Brain microvascular endothelial cell (primary cell): Measurements from ENCODE around the gene KRTAP10-2.
"Not testable (repeated sequence)": the region's sequence is repeated elsewhere in the genome, so short reads cannot be mapped to it uniquely, and the experiment has no call there.

ENCODE experiments used
- DNase-seq: peaks from one replicate; pipeline ENCODE4 v3.0.0-alpha.2; 2020
- H3K27ac ChIP-seq: fragments of 250-450 bp; sonication (Bioruptor Pico); 2 replicates; pipeline ENCODE4 v1.5.1; 2020; ENCODE audit warnings: mild to moderate bottlenecking, moderate library complexity
- H3K27me3 ChIP-seq: fragments of 250-450 bp; sonication (Bioruptor Pico); replicated peaks from 2 replicates; pipeline ENCODE4 v1.5.1; 2020; ENCODE audit warnings: mild to moderate bottlenecking
- H3K36me3 ChIP-seq: fragments of 250-450 bp; sonication (Bioruptor Pico); replicated peaks from 2 replicates; pipeline ENCODE4 v1.5.1; 2020; ENCODE audit warnings: mild to moderate bottlenecking
- H3K4me3 ChIP-seq: 2 replicates; pipeline ENCODE4 v1.5.1; 2011; ENCODE audit warnings: low read depth, mild to moderate bottlenecking, control low read depth, low read length, moderate library complexity
- in situ Hi-C: cut with HindIII; loops from 2 replicates; pipeline ENCODE4 v1.10.0; 2017; ENCODE audit warnings: low sequenced_read_pairs, low pct_ligation_motif_present
- TF ChIP-seq, protein P1 (sequence below): IDR thresholded peaks from 2 replicates; pipeline ENCODE4 v1.5.1; 2011; ENCODE audit warnings: low read depth, mild to moderate bottlenecking, moderate library complexity, low read length, control low read depth, inconsistent platforms; ENCODE audit errors: missing control alignments

The KRTAP10-2 gene

DNA sequence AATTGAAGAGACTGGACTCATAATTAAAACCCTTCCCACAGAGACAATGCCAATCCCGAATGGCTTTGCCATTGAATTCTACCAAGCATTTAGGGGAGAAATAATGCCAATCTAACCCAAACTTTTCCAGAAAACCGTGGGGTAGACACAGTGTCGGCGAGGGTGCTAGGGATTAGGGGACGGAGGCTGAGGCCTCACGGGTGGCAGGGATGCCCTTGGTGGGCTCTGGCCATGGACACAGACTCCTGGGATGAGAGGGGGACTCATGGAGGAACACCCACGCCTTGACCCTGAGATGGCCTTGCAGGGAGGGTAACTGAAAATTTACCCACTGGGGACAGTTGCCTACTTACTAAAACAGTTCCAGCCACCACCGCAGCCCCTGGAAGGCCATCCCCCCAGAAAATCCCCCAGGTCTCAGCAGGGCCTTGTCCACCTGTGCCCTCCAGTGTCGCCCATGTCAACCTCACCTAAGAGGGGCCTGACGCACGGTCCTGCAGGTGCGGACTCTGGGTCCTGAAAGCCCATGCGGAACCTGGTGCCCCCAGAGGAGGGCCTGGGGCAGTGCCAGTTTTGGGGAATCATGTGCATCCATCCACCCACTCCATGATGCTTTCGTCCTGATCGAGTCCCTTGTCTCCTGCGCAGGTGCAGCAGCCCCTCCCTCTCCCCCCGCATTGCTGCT is 27.2 kb upstream of the KRTAP10-2 start:
- no peaks in the 10 kb centered on the region for H3K27me3 ChIP-seq
- no peak for DNase-seq
- H3K36me3 ChIP-seq, result no peaks in the 10 kb centered on the region
- TF ChIP-seq, protein P1, sequence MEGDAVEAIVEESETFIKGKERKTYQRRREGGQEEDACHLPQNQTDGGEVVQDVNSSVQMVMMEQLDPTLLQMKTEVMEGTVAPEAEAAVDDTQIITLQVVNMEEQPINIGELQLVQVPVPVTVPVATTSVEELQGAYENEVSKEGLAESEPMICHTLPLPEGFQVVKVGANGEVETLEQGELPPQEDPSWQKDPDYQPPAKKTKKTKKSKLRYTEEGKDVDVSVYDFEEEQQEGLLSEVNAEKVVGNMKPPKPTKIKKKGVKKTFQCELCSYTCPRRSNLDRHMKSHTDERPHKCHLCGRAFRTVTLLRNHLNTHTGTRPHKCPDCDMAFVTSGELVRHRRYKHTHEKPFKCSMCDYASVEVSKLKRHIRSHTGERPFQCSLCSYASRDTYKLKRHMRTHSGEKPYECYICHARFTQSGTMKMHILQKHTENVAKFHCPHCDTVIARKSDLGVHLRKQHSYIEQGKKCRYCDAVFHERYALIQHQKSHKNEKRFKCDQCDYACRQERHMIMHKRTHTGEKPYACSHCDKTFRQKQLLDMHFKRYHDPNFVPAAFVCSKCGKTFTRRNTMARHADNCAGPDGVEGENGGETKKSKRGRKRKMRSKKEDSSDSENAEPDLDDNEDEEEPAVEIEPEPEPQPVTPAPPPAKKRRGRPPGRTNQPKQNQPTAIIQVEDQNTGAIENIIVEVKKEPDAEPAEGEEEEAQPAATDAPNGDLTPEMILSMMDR, result no peak
- H3K4me3 ChIP-seq, result no peak overlapping the region
- no peak overlapping the region for H3K27ac ChIP-seq
- in situ Hi-C loops, result no loop called here

DNA sequence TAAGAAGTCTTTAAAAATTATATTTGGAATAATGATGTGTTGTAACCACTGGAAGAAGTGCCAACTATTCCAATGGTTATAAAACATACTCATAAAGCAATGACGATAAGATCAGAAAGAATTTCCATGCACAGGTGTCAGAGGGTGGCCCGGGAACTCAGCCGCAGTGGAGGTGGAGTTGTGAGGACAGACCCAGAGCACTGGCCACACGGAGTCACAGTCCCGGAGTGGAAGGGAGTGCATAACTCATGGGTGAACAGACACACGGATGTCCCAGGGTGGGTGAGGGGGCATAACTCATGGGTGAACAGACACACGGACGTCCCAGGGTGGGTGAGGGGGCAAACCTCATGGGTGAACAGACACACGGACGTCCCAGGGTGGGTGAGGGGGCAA is 24.7 kb upstream of the KRTAP10-2 start:
- no peak overlapping the region for H3K27ac ChIP-seq
- no peak for DNase-seq
- H3K4me3 ChIP-seq, result no peak overlapping the region
- TF ChIP-seq, protein P1, result no peak
- H3K27me3 ChIP-seq, result no peaks in the 10 kb centered on the region
- H3K36me3 ChIP-seq, result no peaks in the 10 kb centered on the region
- in situ Hi-C loops, result no loop called here

DNA sequence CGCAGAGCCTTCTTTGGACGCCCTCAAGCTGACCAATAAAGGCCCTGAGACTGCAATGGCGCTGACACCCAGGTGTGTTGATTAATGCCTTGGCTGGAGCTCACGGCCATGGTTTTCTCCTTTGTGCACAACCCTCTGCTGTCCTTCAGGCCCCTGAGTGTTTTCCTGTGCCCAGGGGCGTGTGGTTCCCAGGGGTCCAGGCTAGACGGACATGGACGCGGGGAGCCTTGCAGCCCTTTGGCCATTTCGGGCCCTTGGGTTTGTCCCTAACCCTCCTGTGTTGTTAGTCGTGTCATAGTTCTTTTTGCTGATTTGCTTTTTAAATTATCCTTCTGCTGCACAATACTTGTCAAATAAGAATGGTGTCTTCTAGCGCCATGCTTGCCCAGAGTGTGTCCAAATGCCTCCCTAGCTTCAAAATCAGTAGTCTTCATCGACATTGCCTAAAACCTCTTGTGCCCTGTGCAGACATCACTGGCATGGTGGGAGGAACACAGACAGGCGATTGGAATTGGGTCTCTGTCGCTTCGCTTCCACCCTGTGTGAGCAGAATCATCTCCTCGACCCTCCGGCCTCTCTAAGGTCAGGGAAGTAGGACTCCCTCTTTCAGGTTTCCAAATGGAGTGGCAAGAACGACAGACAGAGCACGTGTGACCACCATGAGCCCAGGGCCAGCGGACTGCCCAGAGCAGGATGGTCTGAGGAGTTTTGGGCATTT is 24.2 kb upstream of the KRTAP10-2 start:
- TF ChIP-seq, protein P1, result no peak
- DNase-seq, result no peak
- Histone ChIP-seq H3K27me3 (no peaks in the 10 kb centered on the region), H3K36me3 (no peaks in the 10 kb centered on the region), H3K27ac (no peak overlapping the region), H3K4me3 (no peak overlapping the region)
- in situ Hi-C loops, result no loop called here

DNA sequence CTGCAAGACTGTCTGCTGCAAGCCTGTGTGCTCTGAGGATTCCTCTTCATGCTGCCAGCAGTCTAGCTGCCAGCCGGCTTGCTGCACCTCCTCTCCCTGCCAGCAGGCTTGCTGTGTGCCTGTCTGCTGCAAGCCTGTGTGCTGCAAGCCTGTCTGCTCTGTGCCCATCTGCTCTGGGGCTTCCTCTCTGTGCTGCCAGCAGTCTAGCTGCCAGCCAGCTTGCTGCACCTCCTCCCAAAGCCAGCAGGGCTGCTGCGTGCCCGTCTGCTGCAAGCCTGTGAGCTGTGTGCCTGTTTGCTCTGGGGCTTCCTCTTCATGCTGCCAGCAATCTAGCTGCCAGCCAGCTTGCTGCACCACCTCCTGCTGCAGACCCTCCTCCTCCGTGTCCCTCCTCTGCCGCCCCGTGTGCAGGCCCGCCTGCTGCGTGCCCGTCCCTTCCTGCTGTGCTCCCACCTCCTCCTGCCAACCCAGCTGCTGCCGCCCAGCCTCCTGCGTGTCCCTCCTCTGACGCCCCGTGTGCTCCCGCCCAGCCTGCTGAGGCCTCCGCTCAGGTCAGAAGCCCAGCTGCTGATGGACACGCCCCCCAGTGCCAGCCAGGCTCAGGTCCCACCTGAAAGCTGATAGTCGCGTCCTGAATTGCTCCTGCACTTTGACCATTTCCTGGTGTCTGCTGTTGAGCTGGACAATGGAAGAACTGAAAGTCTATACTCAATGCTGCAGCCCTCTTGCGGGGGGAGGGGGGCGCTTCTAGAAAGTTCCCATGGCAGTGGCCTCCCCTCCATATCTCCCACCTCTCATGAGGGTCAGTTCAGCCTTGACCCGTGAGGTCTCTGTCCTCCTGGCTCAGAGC is 23.4 kb upstream of the KRTAP10-2 start:
- in situ Hi-C loops, result no loop called here
- TF ChIP-seq, protein P1, result no peak
- H3K4me3 ChIP-seq, result no peak overlapping the region
- DNase-seq, result no peak
- no peak overlapping the region for H3K27ac ChIP-seq
- no peaks in the 10 kb centered on the region for H3K36me3 ChIP-seq
- H3K27me3 ChIP-seq, result no peaks in the 10 kb centered on the region

DNA sequence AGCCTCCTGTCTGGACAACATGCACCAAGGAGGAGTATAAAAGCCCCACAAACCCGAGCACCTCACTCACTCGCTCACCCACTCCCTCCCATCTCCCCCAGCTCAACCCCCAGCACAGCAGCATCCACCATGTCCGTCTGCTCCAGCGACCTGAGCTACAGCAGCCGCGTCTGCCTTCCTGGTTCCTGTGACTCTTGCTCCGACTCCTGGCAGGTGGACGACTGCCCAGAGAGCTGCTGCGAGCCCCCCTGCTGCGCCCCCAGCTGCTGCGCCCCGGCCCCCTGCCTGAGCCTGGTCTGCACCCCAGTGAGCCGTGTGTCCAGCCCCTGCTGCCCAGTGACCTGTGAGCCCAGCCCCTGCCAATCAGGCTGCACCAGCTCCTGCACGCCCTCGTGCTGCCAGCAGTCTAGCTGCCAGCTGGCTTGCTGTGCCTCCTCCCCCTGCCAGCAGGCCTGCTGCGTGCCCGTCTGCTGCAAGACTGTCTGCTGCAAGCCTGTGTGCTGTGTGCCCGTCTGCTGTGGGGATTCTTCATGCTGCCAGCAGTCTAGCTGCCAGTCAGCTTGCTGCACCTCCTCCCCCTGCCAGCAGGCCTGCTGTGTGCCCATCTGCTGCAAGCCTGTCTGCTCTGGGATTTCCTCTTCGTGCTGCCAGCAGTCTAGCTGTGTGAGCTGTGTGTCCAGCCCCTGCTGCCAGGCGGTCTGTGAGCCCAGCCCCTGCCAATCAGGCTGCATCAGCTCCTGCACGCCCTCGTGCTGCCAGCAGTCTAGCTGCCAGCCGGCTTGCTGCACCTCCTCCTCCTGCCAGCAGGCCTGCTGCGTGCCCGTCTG is 22.5 kb upstream of the KRTAP10-2 start, which contains the start of gene KRTAP10-4:
KRTAP10-4 (plus strand) TSS at position 100 of the 827 bp plus-strand sequence; CDS start at position 130, 30 bp downstream.
- H3K4me3 ChIP-seq, DNase-seq, in situ Hi-C loops, H3K36me3 ChIP-seq, H3K27ac ChIP-seq, H3K27me3 ChIP-seq: not testable (repeated sequence)
